SU-DHL-6 (cell line): ENCODE measurements around the gene SMIM5.

Experiments
- H2AFZ ChIP-seq: fragments of 200-600 bp; sonication (generic); 2 replicates; pipeline ENCODE4 v1.6.1; 2014; ENCODE audit warnings: low read depth, mild to moderate bottlenecking, moderate library complexity, mixed read lengths, antibody characterized with exemption, low read length; ENCODE audit not compliant: severe bottlenecking
- H3F3A ChIP-seq: fragments of 200-600 bp; shearing (Covaris generic); 2 replicates; pipeline ENCODE4 v1.6.0; 2016; ENCODE audit warnings: antibody characterized with exemption, mild to moderate bottlenecking; ENCODE audit not compliant: insufficient read depth
- H3K27ac ChIP-seq: fragments of 200-600 bp; sonication (generic); 2 replicates; pipeline ENCODE4 v1.5.1; 2016; ENCODE audit warnings: low read depth, mild to moderate bottlenecking, low read length, moderate library complexity, mixed read lengths
- H3K27me3 ChIP-seq: fragments of 200-600 bp; sonication (generic), shearing (Covaris generic); 2 replicates; pipeline ENCODE4 v1.6.0; 2014; ENCODE audit warnings: mild to moderate bottlenecking, low read length
- H3K36me3 ChIP-seq: fragments of 200-600 bp; sonication (generic); 2 replicates; pipeline ENCODE4 v1.6.1; 2014; ENCODE audit warnings: mild to moderate bottlenecking, low read length, mixed read lengths
- H3K4me2 ChIP-seq: fragments of 300-600, 200-600 bp; shearing (Covaris generic), sonication (generic); 2 replicates; pipeline ENCODE4 v1.6.0; 2014; ENCODE audit warnings: low read length, low read depth, mild to moderate bottlenecking; ENCODE audit not compliant: poor library complexity, severe bottlenecking
- H3K4me3 ChIP-seq: fragments of 200-600 bp; sonication (generic); 2 replicates; pipeline ENCODE4 v1.5.1; 2014; ENCODE audit warnings: antibody characterized with exemption, low read length, mild to moderate bottlenecking, mixed read lengths; ENCODE audit not compliant: insufficient read depth, poor library complexity, severe bottlenecking
- H3K79me2 ChIP-seq: fragments of 200-600 bp; sonication (generic); 2 replicates; pipeline ENCODE4 v1.6.1; 2014; ENCODE audit warnings: mild to moderate bottlenecking, low read length, moderate library complexity; ENCODE audit not compliant: insufficient read depth
- H3K9ac ChIP-seq: fragments of 200-600 bp; sonication (generic); 2 replicates; pipeline ENCODE4 v1.7.0; 2014; ENCODE audit warnings: mild to moderate bottlenecking, low read length
- H3K9me2 ChIP-seq: fragments of 200-600 bp; sonication (generic); replicated peaks from 2 replicates; pipeline ENCODE4 v1.6.1; 2014; ENCODE audit warnings: low read length; ENCODE audit not compliant: insufficient read depth
- H3K9me3 ChIP-seq: fragments of 200-600 bp; sonication (generic); 2 replicates; pipeline ENCODE4 v1.6.1; 2014; ENCODE audit warnings: low read length, mixed read lengths; ENCODE audit not compliant: insufficient read depth
- H4K20me1 ChIP-seq: fragments of 200-600 bp; sonication (generic); 2 replicates; pipeline ENCODE4 v1.6.1; 2014; ENCODE audit warnings: low read depth, mild to moderate bottlenecking, antibody characterized with exemption, low read length, moderate library complexity, mixed read lengths
- CTCF ChIP-seq: fragments of 200-600 bp; sonication (generic); IDR thresholded peaks from one replicate; pipeline ENCODE4 v1.5.1; 2017; ENCODE audit warnings: antibody characterized with exemption, mild to moderate bottlenecking, low read length, moderate library complexity; ENCODE audit not compliant: insufficient read depth, poor library complexity, severe bottlenecking
- EZH2phosphoT487 ChIP-seq: fragments of 200-600 bp; sonication (generic), shearing (Covaris generic); conservative IDR thresholded peaks from 2 replicates; pipeline ENCODE4 v1.6.1; 2018; ENCODE audit warnings: mild to moderate bottlenecking, antibody characterized with exemption, low read length, moderate library complexity, mixed read lengths

Gene SMIM5

GRCh38 chr17:75635610-75636202 lies 2.5 kb downstream of the SMIM5 start:
- TF ChIP-seq EZH2phosphoT487 (no peak), CTCF (no peak)
- no peaks in the 10 kb centered on the region for H3K27me3 ChIP-seq
- H3K9me2 ChIP-seq, result no peaks in the 10 kb centered on the region
- H4K20me1 ChIP-seq, result no peaks in the 10 kb centered on the region
- H3F3A ChIP-seq, result no peaks in the 10 kb centered on the region
- no peak overlapping the region for H2AFZ ChIP-seq
- no peaks in the 10 kb centered on the region for H3K36me3 ChIP-seq
- no peak overlapping the region for H3K27ac ChIP-seq
- no peak overlapping the region for H3K9ac ChIP-seq
- H3K4me3 ChIP-seq, result no peak overlapping the region
- no peak overlapping the region for H3K4me2 ChIP-seq
- no peaks in the 10 kb centered on the region for H3K79me2 ChIP-seq
- no peaks in the 10 kb centered on the region for H3K9me3 ChIP-seq

GRCh38 chr17:75636381-75637142 lies 3.3 kb downstream of the SMIM5 start:
- no peaks in the 10 kb centered on the region for H3F3A ChIP-seq
- no peak overlapping the region for H3K27ac ChIP-seq
- no peak overlapping the region for H3K4me3 ChIP-seq
- no peaks in the 10 kb centered on the region for H3K9me3 ChIP-seq
- no peaks in the 10 kb centered on the region for H3K27me3 ChIP-seq
- TF ChIP-seq CTCF, result no peak
- no peak for TF ChIP-seq EZH2phosphoT487
- H3K4me2 ChIP-seq, result no peak overlapping the region
- no peaks in the 10 kb centered on the region for H3K36me3 ChIP-seq
- H3K9ac ChIP-seq, result no peak overlapping the region
- H3K9me2 ChIP-seq, result no peaks in the 10 kb centered on the region
- no peaks in the 10 kb centered on the region for H3K79me2 ChIP-seq
- H2AFZ ChIP-seq, result no peak overlapping the region
- H4K20me1 ChIP-seq, result no peaks in the 10 kb centered on the region

GRCh38 chr17:75637143-75637538 lies 3.9 kb downstream of the SMIM5 start:
- H3K79me2 ChIP-seq, result no peaks in the 10 kb centered on the region
- no peak overlapping the region for H3K4me2 ChIP-seq
- no peak overlapping the region for H3K27ac ChIP-seq
- no peaks in the 10 kb centered on the region for H3K9me2 ChIP-seq
- no peak overlapping the region for H2AFZ ChIP-seq
- no peaks in the 10 kb centered on the region for H3K9me3 ChIP-seq
- no peaks in the 10 kb centered on the region for H4K20me1 ChIP-seq
- H3K9ac ChIP-seq, result no peak overlapping the region
- no peaks in the 10 kb centered on the region for H3K27me3 ChIP-seq
- no peak overlapping the region for H3K4me3 ChIP-seq
- H3F3A ChIP-seq, result no peaks in the 10 kb centered on the region
- H3K36me3 ChIP-seq, result no peaks in the 10 kb centered on the region
- no peak for TF ChIP-seq CTCF
- TF ChIP-seq EZH2phosphoT487, result no peak
